SK-N-SH treated with all-trans-retinoic acid at 6 μM for 48 hours (cell line): ENCODE data around the gene CTCFL.

ENCODE experiments used
- ATAC-seq: fragments of 200-7000 bp; cut with Tn5 transposase; 3 replicates; pipeline ENCODE4 v1.9.1; 2020; ENCODE audit warnings: mild to moderate bottlenecking, moderate library complexity
- BACH2 ChIP-seq: fragments of 250-450 bp; sonication (Bioruptor Pico); IDR thresholded peaks from 2 replicates; pipeline ENCODE4 v1.9.0; 2021; ENCODE audit warnings: mild to moderate bottlenecking, borderline replicate concordance
- CREB5 ChIP-seq: fragments of 250-450 bp; sonication (Bioruptor Pico); IDR thresholded peaks from 2 replicates; pipeline ENCODE4 v1.5.1; 2020; ENCODE audit warnings: low read depth, mild to moderate bottlenecking, moderate library complexity
- CSDC2 ChIP-seq: fragments of 250-450 bp; sonication (Bioruptor Pico); IDR thresholded peaks from 2 replicates; pipeline ENCODE4 v1.5.0; 2020; ENCODE audit warnings: mild to moderate bottlenecking, moderate library complexity
- CSRNP3 ChIP-seq: fragments of 250-450 bp; sonication (Bioruptor Pico); IDR thresholded peaks from 2 replicates; pipeline ENCODE4 v1.5.1; 2021; ENCODE audit warnings: mild to moderate bottlenecking, moderate library complexity
- ESRRG ChIP-seq: fragments of 250-450 bp; sonication (Bioruptor Pico); IDR thresholded peaks from 2 replicates; pipeline ENCODE4 v1.6.1; 2021; ENCODE audit warnings: mild to moderate bottlenecking
- GLIS3 ChIP-seq: fragments of 250-450 bp; sonication (Bioruptor Pico); IDR thresholded peaks from 2 replicates; pipeline ENCODE4 v1.5.0; 2020; ENCODE audit warnings: mild to moderate bottlenecking, moderate library complexity
- ISL1 ChIP-seq: fragments of 250-450 bp; sonication (Bioruptor Pico); IDR thresholded peaks from 2 replicates; pipeline ENCODE4 v2.1.2; 2022; ENCODE audit warnings: mild to moderate bottlenecking, moderate library complexity
- OSR1 ChIP-seq: fragments of 250-450 bp; sonication (Bioruptor Pico); IDR thresholded peaks from 2 replicates; pipeline ENCODE4 v1.8.0; 2022; ENCODE audit warnings: moderate library complexity, mild to moderate bottlenecking, inconsistent platforms
- PATZ1 ChIP-seq: fragments of 250-450 bp; sonication (Bioruptor Pico); IDR thresholded peaks from 2 replicates; pipeline ENCODE4 v1.8.0; 2020; ENCODE audit warnings: mild to moderate bottlenecking, moderate library complexity, borderline replicate concordance
- POU6F1 ChIP-seq: fragments of 250-450 bp; sonication (Bioruptor Pico); IDR thresholded peaks from 2 replicates; pipeline ENCODE4 v1.8.0; 2021; ENCODE audit warnings: low read depth, mild to moderate bottlenecking, moderate library complexity, borderline replicate concordance
- PPARA ChIP-seq: fragments of 250-450 bp; sonication (Bioruptor Pico); IDR thresholded peaks from 2 replicates; pipeline ENCODE4 v1.5.0; 2020; ENCODE audit warnings: mild to moderate bottlenecking, borderline replicate concordance
- TCF4 ChIP-seq: fragments of 250-450 bp; sonication (Bioruptor Pico); IDR thresholded peaks from 2 replicates; pipeline ENCODE4 v1.8.0; 2021; ENCODE audit warnings: mild to moderate bottlenecking, moderate library complexity, borderline replicate concordance
- TOX ChIP-seq: fragments of 250-450 bp; sonication (Bioruptor Pico); IDR thresholded peaks from 2 replicates; pipeline ENCODE4 v1.8.0; 2021; ENCODE audit warnings: mild to moderate bottlenecking, moderate library complexity, borderline replicate concordance
- ZC3H10 ChIP-seq: fragments of 250-450 bp; sonication (Bioruptor Pico); IDR thresholded peaks from 2 replicates; pipeline ENCODE4 v1.5.1; 2021; ENCODE audit warnings: mild to moderate bottlenecking, moderate library complexity
- ZFP3 ChIP-seq: fragments of 250-450 bp; sonication (Bioruptor Pico); IDR thresholded peaks from 2 replicates; pipeline ENCODE4 v1.5.0; 2020; ENCODE audit warnings: mild to moderate bottlenecking, moderate library complexity
- ZFP30 ChIP-seq: fragments of 450-650 bp; formaldehyde crosslinking; IDR thresholded peaks from 2 replicates; pipeline ENCODE4 v1.5.0; 2022; ENCODE audit warnings: mild to moderate bottlenecking, moderate library complexity
- ZNF565 ChIP-seq: fragments of 450-650 bp; formaldehyde crosslinking; conservative IDR thresholded peaks from 2 replicates; pipeline ENCODE4 v1.5.0; 2020; ENCODE audit warnings: low read depth, mild to moderate bottlenecking, moderate library complexity
- ZNF70 ChIP-seq: fragments of 450-650 bp; formaldehyde crosslinking; IDR thresholded peaks from 2 replicates; pipeline ENCODE4 v1.5.0; 2020; ENCODE audit warnings: mild to moderate bottlenecking, moderate library complexity

The CTCFL gene

GRCh38 chr20:57537822-57538221, 12.9 kb upstream of the CTCFL start:
- ATAC-seq: no peak
- no peak for TF ChIP-seq PPARA (CRISPR knock-in tag)
- TF ChIP-seq ISL1 (CRISPR knock-in tag): no peak
- no peak for TF ChIP-seq POU6F1 (CRISPR knock-in tag)
- no peak for TF ChIP-seq ZFP30
- TF ChIP-seq CREB5 (CRISPR knock-in tag): no peak
- TF ChIP-seq CSDC2 (CRISPR knock-in tag): no peak
- TF ChIP-seq CSRNP3 (CRISPR knock-in tag): no peak
- no peak for TF ChIP-seq ZNF70 (CRISPR knock-in tag)
- TF ChIP-seq TCF4 (CRISPR knock-in tag): no peak
- TF ChIP-seq OSR1: no peak
- TF ChIP-seq GLIS3 (CRISPR knock-in tag): no peak
- TF ChIP-seq ZFP3: no peak
- no peak for TF ChIP-seq ESRRG (CRISPR knock-in tag)
- TF ChIP-seq ZNF565 (CRISPR knock-in tag): no peak

- TF ChIP-seq TOX (CRISPR knock-in tag): no peak
- TF ChIP-seq CSDC2 (CRISPR knock-in tag): no peak
- no peak for TF ChIP-seq CSRNP3 (CRISPR knock-in tag)
- no peak for TF ChIP-seq PPARA (CRISPR knock-in tag)
- no peak for TF ChIP-seq PATZ1 (CRISPR knock-in tag)
- TF ChIP-seq ZC3H10 (CRISPR knock-in tag): no peak
- no peak for ATAC-seq
Observed at GRCh38 chr20:57536771-57537724, 12.1 kb upstream of the CTCFL start.

- TF ChIP-seq CSDC2 (CRISPR knock-in tag): no peak
- no peak for ATAC-seq
Observed at GRCh38 chr20:57536120-57536708, 11.3 kb upstream of the CTCFL start.

GRCh38 chr20:57535297-57535696, 10.4 kb upstream of the CTCFL start:
- no peak for ATAC-seq
- TF ChIP-seq BACH2 (CRISPR knock-in tag): no peak
